HepG2 (cell line): ENCODE measurements around the gene EMILIN3. TPM values are rescaled to one million over a fixed set of nuclear protein-coding genes. Genes with fewer than 3 reads are reported as not detected.
A peak's percentile ranks its signal among the peaks of the same experiment; 100 is the strongest.

Experiments used
- FOXA1 ChIP-seq, 2 experiments: fragments of 450-650 bp in 1 of 2; sonication (generic) in 1 of 2; formaldehyde crosslinking in 1 of 2; IDR thresholded peaks; 2 replicates each; pipeline versions ENCODE4 v1.4.0 to v1.6.1; 2016 to 2020; ENCODE audit warnings: missing genetic modification reagents in 1 of 2
- KAT7 ChIP-seq: IDR thresholded peaks from 2 replicates; pipeline ENCODE4 v1.6.1; 2018; ENCODE audit warnings: borderline replicate concordance, missing compliant biosample characterization
- NFE2 ChIP-seq: sonication (generic); formaldehyde crosslinking; IDR thresholded peaks from 2 replicates; pipeline ENCODE4 v1.4.0; 2020; ENCODE audit warnings: missing genetic modification reagents
- NR2F2 ChIP-seq: IDR thresholded peaks from 2 replicates; pipeline ENCODE4 v1.6.1; 2012; ENCODE audit warnings: low read depth, inconsistent platforms, borderline replicate concordance
- RCOR2 ChIP-seq: IDR thresholded peaks from 2 replicates; pipeline ENCODE4 v1.6.1; 2016; ENCODE audit warnings: missing biosample characterization, missing genetic modification reagents
- RNF2 ChIP-seq: fragments of 450-650 bp; conservative IDR thresholded peaks from 2 replicates; pipeline ENCODE4 v1.6.1; 2016; ENCODE audit warnings: low read depth
- ZEB1 ChIP-seq: IDR thresholded peaks from 2 replicates; pipeline ENCODE4 v1.6.1; 2012; ENCODE audit warnings: mild to moderate bottlenecking, low read depth, inconsistent platforms; ENCODE audit not compliant: insufficient replicate concordance
- ZKSCAN5 ChIP-seq: sonication (generic); formaldehyde crosslinking; IDR thresholded peaks from 2 replicates; pipeline ENCODE4 v1.5.1; 2020; ENCODE audit warnings: mild to moderate bottlenecking, missing genetic modification reagents
- ZNF253 ChIP-seq: sonication (generic); formaldehyde crosslinking; IDR thresholded peaks from 2 replicates; pipeline ENCODE4 v1.8.0; 2022; ENCODE audit warnings: mild to moderate bottlenecking, missing genetic modification reagents, borderline replicate concordance
- ZNF530 ChIP-seq: sonication (generic); formaldehyde crosslinking; IDR thresholded peaks from 2 replicates; pipeline ENCODE4 v1.5.0; 2020; ENCODE audit warnings: low read depth, mild to moderate bottlenecking, missing genetic modification reagents
- ZNF768 ChIP-seq: sonication (generic); formaldehyde crosslinking; IDR thresholded peaks from 2 replicates; pipeline ENCODE4 v1.4.0; 2020; ENCODE audit warnings: missing genetic modification reagents
- ZNF792 ChIP-seq: IDR thresholded peaks from 2 replicates; pipeline ENCODE4 v1.6.1; 2016
- ZSCAN12 ChIP-seq: sonication (generic); formaldehyde crosslinking; IDR thresholded peaks from 2 replicates; pipeline ENCODE4 v1.9.0; 2021; ENCODE audit warnings: mild to moderate bottlenecking, missing genetic modification reagents
- polyA plus RNA-seq, 8 experiments: library from polyadenylated mRNA; depleted of rRNA in 3 of 8; stranded (reverse) in 7 of 8; unstranded in 1 of 8; fragments of >200 nt; fragmentation: Illumina TruSeq in 4 of 8; extraction: Trizol in 4 of 8; gene quantifications; 2 replicates each; pipeline versions ENCODE4 v1.2.1 to v1.2.3, GENCODE V29; 2011 to 2016; ENCODE audit warnings: low read depth in 4 of 8, missing spikeins in 1 of 8, mixed read lengths in 1 of 8; ENCODE audit not compliant: insufficient read depth in 1 of 8
- total RNA-seq, 5 experiments: library from RNA; depleted of rRNA; stranded (reverse); fragments of >200 nt; fragmentation: Illumina TruSeq; extraction: Trizol; gene quantifications; 2 replicates each; pipeline ENCODE4 v1.2.3, GENCODE V29; 2016; ENCODE audit warnings: low read depth in 1 of 5
- TF ChIP-seq, protein P1 (sequence below): sonication (generic); formaldehyde crosslinking; IDR thresholded peaks from 2 replicates; pipeline ENCODE4 v1.8.1; 2022; ENCODE audit warnings: mild to moderate bottlenecking, missing genetic modification reagents
- TF ChIP-seq, protein P2 (sequence below): sonication (generic); formaldehyde crosslinking; IDR thresholded peaks from 2 replicates; pipeline ENCODE4 v1.5.0; 2020; ENCODE audit warnings: missing genetic modification reagents
- TF ChIP-seq, protein P3 (sequence below), 2 experiments: sonication (generic) in 1 of 2; formaldehyde crosslinking in 1 of 2; IDR thresholded peaks; 2 replicates each; pipeline versions ENCODE4 v1.4.0 to v1.6.1; 2018 to 2020; ENCODE audit warnings: missing genetic modification reagents in 2 of 2, borderline replicate concordance in 1 of 2, low read depth in 1 of 2, mild to moderate bottlenecking in 1 of 2, missing biosample characterization in 1 of 2
- TF ChIP-seq, protein P4 (sequence below): sonication (generic); formaldehyde crosslinking; IDR thresholded peaks from 2 replicates; pipeline ENCODE4 v1.4.0; 2020; ENCODE audit warnings: mild to moderate bottlenecking, missing genetic modification reagents
- TF ChIP-seq, protein P5 (sequence below): sonication (generic); formaldehyde crosslinking; IDR thresholded peaks from 2 replicates; pipeline ENCODE4 v1.5.0; 2020; ENCODE audit warnings: mild to moderate bottlenecking, missing genetic modification reagents
- TF ChIP-seq, protein P6 (sequence below): IDR thresholded peaks from 2 replicates; pipeline ENCODE4 v1.6.1; 2016; ENCODE audit warnings: low read depth, borderline replicate concordance

Gene EMILIN3
- total and polyA plus RNA-seq, 2 of the 13 experiments (the other 11 are each of a cell fraction or from before 2014, with no cell fraction given), result 0.25 to 0.29 TPM

DNA sequence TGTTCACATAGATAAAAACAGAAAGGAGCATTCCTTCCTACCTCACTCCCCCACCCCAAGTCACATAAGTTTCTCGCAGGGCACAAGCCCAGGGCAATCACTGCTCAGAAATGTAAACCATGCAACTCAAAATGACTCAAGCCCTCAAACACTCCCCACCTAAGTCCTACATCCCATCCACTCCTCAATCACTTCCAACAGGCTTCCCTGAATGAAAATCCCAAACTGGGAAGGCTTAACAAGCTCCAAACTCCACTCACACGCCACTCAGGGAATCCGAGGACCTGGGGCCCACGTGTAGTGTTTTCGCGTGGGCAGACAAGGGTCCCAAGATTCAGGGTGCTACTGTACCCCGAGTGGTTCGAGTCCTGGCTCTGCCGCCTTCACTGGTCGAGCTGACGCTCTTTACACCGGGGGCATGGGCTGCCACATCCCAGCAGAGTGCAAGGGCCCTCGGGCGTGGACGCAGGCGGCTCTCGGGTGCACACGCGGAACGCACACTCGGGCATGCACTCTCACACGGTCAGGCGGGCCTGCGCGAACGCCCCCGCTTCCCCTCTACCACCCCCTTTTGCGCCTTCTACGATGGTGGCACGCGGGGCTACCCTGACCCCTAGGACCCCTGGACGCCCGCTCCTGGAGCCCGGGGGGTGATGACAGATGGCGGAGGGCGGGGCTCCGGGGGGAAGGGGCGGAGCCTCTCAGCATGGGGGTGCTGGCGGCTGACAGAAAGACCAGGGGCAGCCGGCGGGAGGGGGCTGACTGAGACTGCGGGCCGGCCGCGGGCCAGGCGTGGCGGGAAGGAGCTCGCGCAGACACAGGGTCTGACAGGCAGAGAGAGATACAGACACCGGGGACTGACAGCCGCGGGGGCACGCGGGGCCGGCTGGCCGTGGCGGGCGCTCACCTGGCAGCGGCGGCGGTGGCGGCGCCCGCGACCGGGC is 49.7 kb downstream of the EMILIN3 start (continued):
- TF ChIP-seq, protein P1, sequence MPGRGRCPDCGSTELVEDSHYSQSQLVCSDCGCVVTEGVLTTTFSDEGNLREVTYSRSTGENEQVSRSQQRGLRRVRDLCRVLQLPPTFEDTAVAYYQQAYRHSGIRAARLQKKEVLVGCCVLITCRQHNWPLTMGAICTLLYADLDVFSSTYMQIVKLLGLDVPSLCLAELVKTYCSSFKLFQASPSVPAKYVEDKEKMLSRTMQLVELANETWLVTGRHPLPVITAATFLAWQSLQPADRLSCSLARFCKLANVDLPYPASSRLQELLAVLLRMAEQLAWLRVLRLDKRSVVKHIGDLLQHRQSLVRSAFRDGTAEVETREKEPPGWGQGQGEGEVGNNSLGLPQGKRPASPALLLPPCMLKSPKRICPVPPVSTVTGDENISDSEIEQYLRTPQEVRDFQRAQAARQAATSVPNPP (CRISPR knock-in tag), result no peak
- TF ChIP-seq NR2F2 (peak; percentile 39; the same call in 1 of the 2 replicates), ZKSCAN5 (peak; percentile 71; the same call in 1 of the 2 replicates), ZNF530 (CRISPR knock-in tag) (no peak), ZNF792 (CRISPR knock-in tag) (no peak), NFE2 (CRISPR knock-in tag) (no peak), RCOR2 (CRISPR knock-in tag) (no peak; the same call in 1 of the 2 replicates), ZSCAN12 (CRISPR knock-in tag) (no peak), ZNF768 (CRISPR knock-in tag) (peak; percentile 75; the same call in 1 of the 2 replicates), ZEB1 (no peak), ZNF253 (CRISPR knock-in tag) (peak; percentile 83; the same call in 1 of the 2 replicates), RNF2 (peak; percentile 52; the same call in 1 of the 2 replicates), FOXA1 (IDR thresholded peaks at IDR 0.05) (no peak), FOXA1 (CRISPR knock-in tag; IDR thresholded peaks at IDR 0.05) (0 out of 2 replicates have a peak, but pooled peaks have one; percentile 1), KAT7 (CRISPR knock-in tag) (peak; percentile 91)
- TF ChIP-seq, protein P2, sequence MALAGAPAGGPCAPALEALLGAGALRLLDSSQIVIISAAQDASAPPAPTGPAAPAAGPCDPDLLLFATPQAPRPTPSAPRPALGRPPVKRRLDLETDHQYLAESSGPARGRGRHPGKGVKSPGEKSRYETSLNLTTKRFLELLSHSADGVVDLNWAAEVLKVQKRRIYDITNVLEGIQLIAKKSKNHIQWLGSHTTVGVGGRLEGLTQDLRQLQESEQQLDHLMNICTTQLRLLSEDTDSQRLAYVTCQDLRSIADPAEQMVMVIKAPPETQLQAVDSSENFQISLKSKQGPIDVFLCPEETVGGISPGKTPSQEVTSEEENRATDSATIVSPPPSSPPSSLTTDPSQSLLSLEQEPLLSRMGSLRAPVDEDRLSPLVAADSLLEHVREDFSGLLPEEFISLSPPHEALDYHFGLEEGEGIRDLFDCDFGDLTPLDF (CRISPR knock-in tag), result no peak
- TF ChIP-seq, protein P3, sequence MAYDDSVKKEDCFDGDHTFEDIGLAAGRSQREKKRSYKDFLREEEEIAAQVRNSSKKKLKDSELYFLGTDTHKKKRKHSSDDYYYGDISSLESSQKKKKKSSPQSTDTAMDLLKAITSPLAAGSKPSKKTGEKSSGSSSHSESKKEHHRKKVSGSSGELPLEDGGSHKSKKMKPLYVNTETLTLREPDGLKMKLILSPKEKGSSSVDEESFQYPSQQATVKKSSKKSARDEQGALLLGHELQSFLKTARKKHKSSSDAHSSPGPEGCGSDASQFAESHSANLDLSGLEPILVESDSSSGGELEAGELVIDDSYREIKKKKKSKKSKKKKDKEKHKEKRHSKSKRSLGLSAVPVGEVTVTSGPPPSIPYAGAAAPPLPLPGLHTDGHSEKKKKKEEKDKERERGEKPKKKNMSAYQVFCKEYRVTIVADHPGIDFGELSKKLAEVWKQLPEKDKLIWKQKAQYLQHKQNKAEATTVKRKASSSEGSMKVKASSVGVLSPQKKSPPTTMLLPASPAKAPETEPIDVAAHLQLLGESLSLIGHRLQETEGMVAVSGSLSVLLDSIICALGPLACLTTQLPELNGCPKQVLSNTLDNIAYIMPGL (CRISPR knock-in tag; IDR thresholded peaks at IDR 0.05; ENCODE audit: borderline replicate concordance in 1 of 2, low read depth in 1 of 2), result peak in 1 of 2 experiments; percentile 68; a peak in 1 of 4 replicates
- TF ChIP-seq, protein P4, sequence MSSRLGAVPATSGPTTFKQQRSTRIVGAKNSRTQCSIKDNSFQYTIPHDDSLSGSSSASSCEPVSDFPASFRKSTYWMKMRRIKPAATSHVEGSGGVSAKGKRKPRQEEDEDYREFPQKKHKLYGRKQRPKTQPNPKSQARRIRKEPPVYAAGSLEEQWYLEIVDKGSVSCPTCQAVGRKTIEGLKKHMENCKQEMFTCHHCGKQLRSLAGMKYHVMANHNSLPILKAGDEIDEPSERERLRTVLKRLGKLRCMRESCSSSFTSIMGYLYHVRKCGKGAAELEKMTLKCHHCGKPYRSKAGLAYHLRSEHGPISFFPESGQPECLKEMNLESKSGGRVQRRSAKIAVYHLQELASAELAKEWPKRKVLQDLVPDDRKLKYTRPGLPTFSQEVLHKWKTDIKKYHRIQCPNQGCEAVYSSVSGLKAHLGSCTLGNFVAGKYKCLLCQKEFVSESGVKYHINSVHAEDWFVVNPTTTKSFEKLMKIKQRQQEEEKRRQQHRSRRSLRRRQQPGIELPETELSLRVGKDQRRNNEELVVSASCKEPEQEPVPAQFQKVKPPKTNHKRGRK (CRISPR knock-in tag), result peak; percentile 73; the same call in 1 of the 2 replicates
- TF ChIP-seq, protein P5, sequence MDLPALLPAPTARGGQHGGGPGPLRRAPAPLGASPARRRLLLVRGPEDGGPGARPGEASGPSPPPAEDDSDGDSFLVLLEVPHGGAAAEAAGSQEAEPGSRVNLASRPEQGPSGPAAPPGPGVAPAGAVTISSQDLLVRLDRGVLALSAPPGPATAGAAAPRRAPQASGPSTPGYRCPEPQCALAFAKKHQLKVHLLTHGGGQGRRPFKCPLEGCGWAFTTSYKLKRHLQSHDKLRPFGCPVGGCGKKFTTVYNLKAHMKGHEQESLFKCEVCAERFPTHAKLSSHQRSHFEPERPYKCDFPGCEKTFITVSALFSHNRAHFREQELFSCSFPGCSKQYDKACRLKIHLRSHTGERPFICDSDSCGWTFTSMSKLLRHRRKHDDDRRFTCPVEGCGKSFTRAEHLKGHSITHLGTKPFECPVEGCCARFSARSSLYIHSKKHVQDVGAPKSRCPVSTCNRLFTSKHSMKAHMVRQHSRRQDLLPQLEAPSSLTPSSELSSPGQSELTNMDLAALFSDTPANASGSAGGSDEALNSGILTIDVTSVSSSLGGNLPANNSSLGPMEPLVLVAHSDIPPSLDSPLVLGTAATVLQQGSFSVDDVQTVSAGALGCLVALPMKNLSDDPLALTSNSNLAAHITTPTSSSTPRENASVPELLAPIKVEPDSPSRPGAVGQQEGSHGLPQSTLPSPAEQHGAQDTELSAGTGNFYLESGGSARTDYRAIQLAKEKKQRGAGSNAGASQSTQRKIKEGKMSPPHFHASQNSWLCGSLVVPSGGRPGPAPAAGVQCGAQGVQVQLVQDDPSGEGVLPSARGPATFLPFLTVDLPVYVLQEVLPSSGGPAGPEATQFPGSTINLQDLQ, result peak; percentile 90
- TF ChIP-seq, protein P6, sequence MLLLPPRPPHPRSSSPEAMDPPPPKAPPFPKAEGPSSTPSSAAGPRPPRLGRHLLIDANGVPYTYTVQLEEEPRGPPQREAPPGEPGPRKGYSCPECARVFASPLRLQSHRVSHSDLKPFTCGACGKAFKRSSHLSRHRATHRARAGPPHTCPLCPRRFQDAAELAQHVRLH (CRISPR knock-in tag), result no peak
